Heart right ventricle (tissue), 16 donors: ENCODE data around the gene SGSH. TPM values are rescaled to one million over a fixed set of nuclear protein-coding genes. Genes with fewer than 3 reads are reported as not detected.

ENCODE experiments used
- ATAC-seq, 8 donors: fragments of 200-7000 bp; cut with Tn5 transposase; one replicate each; pipeline ENCODE4 v1.9.1; 2020; ENCODE audit warnings: mild to moderate bottlenecking in 8 of 8, moderate library complexity in 8 of 8, moderate number of reproducible peaks in 1 of 8
- DNase-seq, 2 donors: peaks; one replicate each; pipeline ENCODE4 v3.0.0-alpha.2; 2020
- H3K27ac ChIP-seq, 10 donors: fragments of 200-600 bp; sonication (generic) in 2 of 10; one replicate each; pipeline versions ENCODE4 v1.5.0 to v1.8.0; 2020 to 2022; ENCODE audit warnings: mild to moderate bottlenecking in 3 of 10
- H3K27me3 ChIP-seq, 7 donors: fragments of 200-600 bp; one replicate each; pipeline ENCODE4 v1.8.0; 2021 to 2022; ENCODE audit warnings: mild to moderate bottlenecking in 2 of 7
- H3K36me3 ChIP-seq, 9 donors: fragments of 200-600 bp; sonication (generic) in 1 of 9; one replicate each; pipeline versions ENCODE4 v1.5.0 to v1.8.0; 2020 to 2022; ENCODE audit warnings: mild to moderate bottlenecking in 2 of 9
- H3K4me1 ChIP-seq, 9 donors: fragments of 200-600 bp; sonication (generic) in 1 of 9; one replicate each; pipeline versions ENCODE4 v1.5.0 to v1.8.0; 2020 to 2022; ENCODE audit warnings: mild to moderate bottlenecking in 4 of 9
- H3K4me3 ChIP-seq, 10 donors: fragments of 200-600 bp; sonication (generic) in 2 of 10; one replicate each; pipeline versions ENCODE4 v1.5.0 to v1.8.0; 2020 to 2022; ENCODE audit warnings: mild to moderate bottlenecking in 7 of 10, moderate library complexity in 2 of 10
- H3K9me3 ChIP-seq, 11 donors: fragments of 200-600 bp in 10 of 11; sonication (generic) in 2 of 11; one replicate each; pipeline versions ENCODE4 v1.5.0 to v1.8.0; 2013 to 2022; ENCODE audit warnings: mild to moderate bottlenecking in 2 of 11, control low read depth in 1 of 11, moderate library complexity in 1 of 11
- CTCF ChIP-seq, 9 donors: fragments of 200-600 bp; sonication (generic) in 2 of 9; IDR thresholded peaks; one replicate each; pipeline versions ENCODE4 v1.5.0 to v1.8.0; 2021 to 2022; ENCODE audit warnings: antibody characterized with exemption in 9 of 9, mild to moderate bottlenecking in 5 of 9, moderate library complexity in 1 of 9
- WGBS, 2 donors: extraction: QIAGEN DNeasy Blood & Tissue Kit; methylation state at CpG; one replicate each; pipeline ENCODE4 v1.1.7; 2013; ENCODE audit warnings: inconsistent platforms in 1 of 2; 5-methylcytosine and 5-hydroxymethylcytosine counted together
- intact Hi-C, 10 donors: fragments of 100-400 bp; cut with DNase I; formaldehyde crosslinking; loops; one replicate each; pipeline versions ENCODE4 v1.11.1 to v1.14.2; 2022
- polyA plus RNA-seq, 2 donors: library from polyadenylated mRNA; stranded (reverse); fragments of 200-250 nt; gene quantifications; one replicate each; pipeline ENCODE4 v1.2.3, GENCODE V29; 2013
- total RNA-seq, 10 donors: library from RNA; stranded (reverse); fragmentation: NEBNext Ultra II Directional in 3 of 10; extraction: Animal tissue kit (Norgen Biotek cat#: 25700) in 3 of 10; gene quantifications; one replicate each; pipeline versions ENCODE4 v1.2.1 to v1.2.4, GENCODE V29; 2021 to 2023
- donor health status: Arrhythmogenic right ventricular cardiomyopathy.
- donor health status: ischemic (EF 13 %, LVEDD 7.1; RV severe dilation, severe dysfunction).
- donor health status: healthy with polysubstance abuse.
- donor health status: DM: no; HTN: yes; CAD: no.
- donor health status: DM: no; HTN: no; CAD: no.
- donor health status: ischemic (EF 25% LVEDD 6.9; RV normal size, moderate dysfunction).
- donor health status: ischemic (EF 25% LVEDD 5.7; RV mildly dilated, moderate dysfunction).
- donor health status: healthy.
- donor health status: DM: yes; HTN: yes; CAD: no.
- donor health status: Ischemic cardiomyopathy.
- donor health status: ischemic (EF 35%, LVEDD 5.7; RV mildly dilated, moderate dysfunction).
- donor health status: nonischemic (EF 11% LVEDD 7.7; RV severe dilation, severe dysfunction).
- donor health status: DM: yes; HTN: yes; CAD: no.
- donor health status: PGD.
- donor health status: ischemic (EF 29% LVEDD 5.4; RV normal size, mild dysfunction).
- donor health status: nonischemic (EF 23%, LVEDD 6.1; RV moderate dilation, normal function).

The SGSH gene
- total and polyA plus RNA-seq, 12 donors: 7.3 to 21.7 (median 14.0) TPM

DNA sequence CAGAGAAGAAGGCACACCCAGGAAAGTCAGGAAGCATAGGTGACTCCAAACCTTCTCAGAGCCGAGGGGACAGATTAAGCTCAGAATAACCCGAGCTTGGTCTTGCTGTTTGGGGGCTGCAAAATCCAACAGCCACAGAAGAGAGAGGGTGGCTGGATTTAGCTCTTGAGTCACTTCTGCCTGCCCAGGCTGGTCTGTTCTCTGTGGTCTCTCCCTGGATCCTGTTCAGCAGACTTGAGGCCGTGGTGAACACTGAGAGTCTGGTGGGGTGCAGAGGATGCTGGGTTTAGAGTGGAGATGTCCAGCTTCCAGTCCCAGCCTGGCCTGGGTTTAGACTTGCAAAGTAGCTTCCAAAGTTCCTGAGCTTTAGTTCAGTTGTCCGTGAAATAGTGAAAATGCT lies 8.9 kb upstream of the SGSH start:
- H3K27ac ChIP-seq: no peak overlapping the region
- DNase-seq: no peak
- no peak for TF ChIP-seq CTCF (IDR thresholded peaks at IDR 0.05)
- no peak overlapping the region for H3K4me3 ChIP-seq
- WGBS, 2 donors: 90 to 95% methylated on average over 4 of the region's 4 CpGs
- peaks cover 0 to 80% (median 39%) of the 10 kb centered on the region in 9 donors for H3K36me3 ChIP-seq
- peaks cover 0 to 30% (median 15%) of the 10 kb centered on the region in 11 donors for H3K9me3 ChIP-seq
- no peaks in the 10 kb centered on the region for H3K27me3 ChIP-seq
- intact Hi-C loops: loop anchor here in 1 of 10 donors (10.0 kb wide), 1 partner anchor 56 kb away; no protein-coding TSS in a partner anchor
- ATAC-seq: no peak
- H3K4me1 ChIP-seq: no peaks in the 10 kb centered on the region

- Histone ChIP-seq H3K9me3 (peaks cover 0 to 25% (median 15%) of the 10 kb centered on the region in 11 donors), H3K36me3 (peaks cover 0 to 76% (median 37%) of the 10 kb centered on the region in 9 donors), H3K27ac (no peak overlapping the region), H3K4me3 (no peak overlapping the region), H3K4me1 (no peaks in the 10 kb centered on the region), H3K27me3 (no peaks in the 10 kb centered on the region)
- no peak for DNase-seq
- ATAC-seq: no peak
- intact Hi-C loops: loop anchor here in 1 of 10 donors (10.0 kb wide), 1 partner anchor 56 kb away; no protein-coding TSS in a partner anchor
- 92 to 96% methylated on average over 14 of the region's 14 CpGs for WGBS, 2 donors
- TF ChIP-seq CTCF (IDR thresholded peaks at IDR 0.05): no peak
These were observed 8.3 kb upstream of the SGSH start for GRCh38 chr17:80228477-80228876.

GRCh38 chr17:80227666-80228065 lies 7.5 kb upstream of the SGSH start:
- Histone ChIP-seq H3K4me3 (no peak overlapping the region), H3K27ac (no peak overlapping the region), H3K4me1 (no peaks in the 10 kb centered on the region), H3K36me3 (peaks cover 0 to 75% (median 29%) of the 10 kb centered on the region in 9 donors), H3K9me3 (peaks cover 0 to 17% (median 11%) of the 10 kb centered on the region in 11 donors), H3K27me3 (no peaks in the 10 kb centered on the region)
- DNase-seq (no peak), ATAC-seq (no peak)
- no peak for TF ChIP-seq CTCF (IDR thresholded peaks at IDR 0.05)
- intact Hi-C loops: loop anchor here in 1 of 10 donors (10.0 kb wide), 1 partner anchor 57 kb away; no protein-coding TSS in a partner anchor
- WGBS, 2 donors: 95 to 96% methylated on average over 11 of the region's 11 CpGs

DNA sequence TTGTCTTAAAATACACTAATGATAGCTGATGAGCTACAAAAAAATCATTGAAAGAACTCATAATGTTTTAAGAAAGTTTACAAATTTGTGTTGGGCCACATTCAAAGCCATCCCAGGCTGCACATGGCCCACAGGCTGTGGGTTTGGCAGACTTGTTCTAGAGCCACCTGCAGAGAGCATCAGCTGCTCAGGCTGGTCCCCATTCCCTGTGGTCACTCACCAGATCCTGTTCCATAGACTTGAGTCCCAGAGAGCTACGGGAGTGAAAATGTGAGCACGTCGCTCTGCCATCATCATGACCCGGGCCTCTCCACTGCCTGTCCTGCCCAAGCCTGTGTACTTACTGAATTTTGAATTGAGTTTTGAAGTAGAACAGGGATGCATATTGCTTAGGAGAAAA lies 7.0 kb upstream of the SGSH start:
- no peaks in the 10 kb centered on the region for H3K4me1 ChIP-seq
- H3K9me3 ChIP-seq: peaks cover 0 to 12% (median 6%) of the 10 kb centered on the region in 11 donors
- no peak overlapping the region for H3K27ac ChIP-seq
- WGBS, 2 donors: 93 to 97% methylated on average over 4 of the region's 4 CpGs
- H3K4me3 ChIP-seq: no peak overlapping the region
- H3K36me3 ChIP-seq: peaks cover 0 to 75% (median 24%) of the 10 kb centered on the region in 9 donors
- DNase-seq: no peak
- ATAC-seq: no peak
- intact Hi-C loops: loop anchor here in 1 of 10 donors (10.0 kb wide), 1 partner anchor 58 kb away; no protein-coding TSS in a partner anchor
- no peak for TF ChIP-seq CTCF (IDR thresholded peaks at IDR 0.05)
- no peaks in the 10 kb centered on the region for H3K27me3 ChIP-seq
